Measurements from ENCODE around the gene KCNQ1.

Gene KCNQ1

DNA sequence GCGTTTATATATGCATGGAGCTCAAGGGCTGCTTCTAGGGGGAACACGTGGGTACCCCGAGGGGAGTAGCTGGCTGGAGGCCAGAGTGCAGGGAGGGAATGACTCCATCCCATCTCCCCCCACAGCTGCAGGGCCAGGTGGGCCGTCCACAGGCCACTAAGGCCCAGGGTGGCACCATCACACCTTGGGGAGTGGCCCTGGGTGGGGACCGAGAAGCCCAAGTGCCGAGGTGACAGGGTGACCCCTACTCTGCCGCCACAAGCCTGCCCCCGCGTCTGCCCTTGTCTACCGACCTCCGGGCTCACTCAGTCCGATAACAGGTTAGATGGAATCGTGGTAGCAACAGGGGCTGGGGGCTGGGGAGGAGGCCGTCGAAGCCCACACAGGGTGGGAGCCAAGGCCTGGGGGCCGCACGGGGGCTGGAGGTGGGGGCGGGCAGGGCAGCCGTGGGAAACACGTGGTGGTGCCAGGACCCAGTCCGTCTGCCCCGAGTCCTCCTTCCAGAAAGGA is 129.3 kb downstream of the KCNQ1 start:
- DNase-seq: no peak

DNA sequence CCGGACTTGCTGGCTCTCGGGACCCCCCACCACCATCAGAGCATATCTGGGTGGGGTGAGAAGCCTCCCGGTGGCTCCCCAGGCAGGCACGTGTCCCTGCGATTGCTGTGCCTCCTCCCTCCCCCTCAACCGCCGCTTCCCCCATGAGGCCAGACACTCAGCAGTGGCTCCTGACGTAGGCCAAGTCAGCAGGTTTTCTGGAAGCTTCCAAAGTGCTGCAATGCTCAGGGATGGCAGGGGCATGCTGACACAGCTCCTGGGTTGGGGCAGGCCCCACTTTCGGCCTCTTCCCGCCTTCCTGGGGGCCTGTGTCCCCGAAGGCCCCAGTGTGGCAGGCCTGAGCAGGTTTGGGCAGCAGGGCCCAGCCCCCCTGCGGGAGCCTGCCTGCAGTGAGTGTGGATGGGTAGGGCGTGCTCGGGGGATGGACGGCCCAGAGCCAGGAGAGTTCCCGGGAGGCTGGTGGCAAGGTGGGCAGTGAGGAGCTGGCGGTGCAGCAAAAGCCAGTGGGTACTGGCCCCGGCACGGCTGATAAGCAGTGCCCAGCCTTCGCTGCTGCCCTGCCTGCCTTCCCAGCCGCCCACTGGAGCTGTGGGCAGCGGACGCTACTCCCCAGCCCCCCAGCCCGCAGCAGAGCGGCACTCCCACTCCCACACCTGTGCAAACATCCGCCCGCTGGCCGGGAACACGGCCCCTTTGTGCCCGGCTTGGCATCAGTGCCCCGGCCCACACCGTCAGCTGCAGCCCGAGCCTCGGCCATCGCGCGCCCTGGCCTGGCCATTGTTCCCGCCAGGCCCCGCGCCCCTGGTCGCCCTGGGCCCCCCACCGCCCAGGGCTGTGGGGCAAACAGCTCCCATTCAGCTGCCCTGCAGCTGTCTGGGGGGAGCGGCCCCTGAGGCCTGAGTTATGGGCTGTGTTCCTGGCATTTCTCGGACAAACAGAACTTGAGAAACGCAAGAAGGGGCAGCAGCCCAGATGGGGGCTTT is 130.0 kb downstream of the KCNQ1 start:
- DNase-seq: no peak

DNA sequence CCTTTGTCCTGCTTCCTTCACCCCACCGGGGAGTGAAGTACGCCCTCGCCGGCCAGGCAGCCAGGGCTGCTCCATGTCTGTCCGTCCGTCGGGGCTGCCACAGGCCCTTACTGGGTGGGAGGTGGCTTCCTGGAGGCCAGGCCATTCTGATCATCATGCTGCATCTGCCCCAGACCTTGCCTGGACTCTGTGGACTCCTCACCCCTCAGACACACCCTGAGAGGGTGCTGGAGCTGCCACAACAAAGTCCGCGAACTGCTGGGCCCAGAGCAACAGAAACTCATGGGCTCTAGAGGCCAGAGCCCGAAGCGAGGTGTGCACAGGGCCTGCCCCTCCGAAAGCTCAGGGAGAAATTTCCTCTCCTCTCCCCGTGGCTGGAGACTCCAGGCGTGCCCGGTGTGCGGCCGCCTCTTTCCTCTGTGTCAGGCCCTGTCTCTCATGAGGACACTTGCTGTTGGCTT is 130.8 kb downstream of the KCNQ1 start:
- DNase-seq: no peak

DNA sequence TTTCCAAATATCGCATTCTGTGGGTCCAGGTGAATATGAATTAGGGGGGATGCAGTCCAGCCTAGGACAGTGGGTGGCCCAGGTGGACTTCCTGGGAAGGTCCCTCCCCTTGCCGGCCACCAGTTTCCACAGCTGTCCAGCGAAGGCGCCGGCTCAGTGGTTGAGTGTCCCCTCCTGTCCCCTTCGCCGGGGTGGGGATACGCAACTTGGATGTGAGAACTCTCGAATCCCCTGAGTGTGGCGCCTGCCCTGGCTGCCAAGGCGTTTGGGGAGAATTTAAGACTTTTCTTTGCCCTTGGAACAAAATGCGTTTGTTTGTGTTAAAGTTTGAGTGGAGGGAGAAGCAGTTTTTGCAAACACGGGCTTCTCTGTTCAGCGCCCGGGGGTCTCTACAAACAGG is 131.3 kb downstream of the KCNQ1 start:
- DNase-seq: no peak

DNA sequence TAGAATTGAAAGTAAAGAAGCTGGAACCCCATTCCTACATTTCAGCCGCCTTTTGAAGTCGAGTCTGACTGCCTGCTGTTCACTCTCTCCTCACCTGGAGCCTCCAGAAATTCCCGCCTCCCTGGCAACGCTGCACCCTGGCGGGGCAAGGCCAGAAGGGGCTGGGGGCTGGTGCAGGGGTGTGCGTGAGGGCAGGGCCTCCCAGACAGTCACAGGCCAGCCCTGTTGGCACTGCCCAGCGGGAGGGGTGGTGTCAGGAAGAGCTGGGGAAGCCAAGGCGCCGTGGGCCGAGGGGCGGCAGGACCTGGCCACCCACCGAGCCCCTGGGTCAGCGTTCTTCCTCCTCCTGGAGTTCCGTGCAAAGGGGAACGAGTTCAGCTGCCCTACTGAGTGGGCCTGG is 131.7 kb downstream of the KCNQ1 start:
- DNase-seq: no peak

DNA sequence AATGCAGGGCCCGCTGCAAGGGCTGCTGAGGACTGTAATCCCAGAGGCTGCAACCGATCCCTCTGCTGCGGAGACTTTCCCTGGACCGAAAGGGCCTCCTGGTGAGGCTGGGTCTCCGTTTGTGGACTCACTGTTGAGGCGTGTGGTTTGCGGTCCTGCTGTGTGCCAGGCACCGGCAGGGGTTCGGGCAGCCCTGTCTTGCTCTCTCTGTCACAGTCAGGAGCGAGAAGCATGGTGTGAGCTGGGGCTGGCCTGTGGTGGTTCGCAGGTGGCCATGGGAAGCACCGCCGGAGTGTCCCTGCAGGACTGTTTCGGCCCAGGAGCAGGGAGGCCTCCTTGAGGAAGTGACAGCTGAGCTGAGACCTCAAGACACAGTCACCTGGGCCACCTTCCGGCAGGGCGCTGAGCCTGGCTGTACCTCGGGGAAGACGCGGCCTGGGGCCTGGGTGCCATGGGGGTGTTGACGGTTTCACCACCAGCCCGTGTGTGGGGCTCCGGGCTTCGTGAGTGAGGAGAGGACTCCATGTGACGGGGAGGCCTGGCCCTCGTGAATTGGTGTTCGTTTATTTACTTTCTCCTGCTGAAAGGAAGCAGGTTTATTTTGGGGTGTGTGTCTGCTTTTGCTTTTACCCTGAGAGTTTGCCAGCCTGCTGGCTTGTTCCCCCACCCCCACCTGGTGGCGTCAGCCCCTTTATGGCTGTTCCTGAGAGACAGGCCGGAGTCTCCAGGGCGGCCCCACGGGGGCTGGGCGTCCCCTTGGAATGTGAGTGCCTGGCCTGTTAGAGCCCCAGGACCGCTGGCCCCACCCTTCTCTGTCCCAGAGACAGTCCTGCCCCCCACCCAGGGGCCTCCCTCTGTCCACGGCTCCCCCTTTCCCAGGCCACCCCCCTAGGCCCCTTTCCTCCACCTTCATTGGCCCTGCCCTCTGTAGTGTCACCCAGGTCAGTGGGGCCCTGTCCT is 132.5 kb downstream of the KCNQ1 start:
- no peak for DNase-seq

DNA sequence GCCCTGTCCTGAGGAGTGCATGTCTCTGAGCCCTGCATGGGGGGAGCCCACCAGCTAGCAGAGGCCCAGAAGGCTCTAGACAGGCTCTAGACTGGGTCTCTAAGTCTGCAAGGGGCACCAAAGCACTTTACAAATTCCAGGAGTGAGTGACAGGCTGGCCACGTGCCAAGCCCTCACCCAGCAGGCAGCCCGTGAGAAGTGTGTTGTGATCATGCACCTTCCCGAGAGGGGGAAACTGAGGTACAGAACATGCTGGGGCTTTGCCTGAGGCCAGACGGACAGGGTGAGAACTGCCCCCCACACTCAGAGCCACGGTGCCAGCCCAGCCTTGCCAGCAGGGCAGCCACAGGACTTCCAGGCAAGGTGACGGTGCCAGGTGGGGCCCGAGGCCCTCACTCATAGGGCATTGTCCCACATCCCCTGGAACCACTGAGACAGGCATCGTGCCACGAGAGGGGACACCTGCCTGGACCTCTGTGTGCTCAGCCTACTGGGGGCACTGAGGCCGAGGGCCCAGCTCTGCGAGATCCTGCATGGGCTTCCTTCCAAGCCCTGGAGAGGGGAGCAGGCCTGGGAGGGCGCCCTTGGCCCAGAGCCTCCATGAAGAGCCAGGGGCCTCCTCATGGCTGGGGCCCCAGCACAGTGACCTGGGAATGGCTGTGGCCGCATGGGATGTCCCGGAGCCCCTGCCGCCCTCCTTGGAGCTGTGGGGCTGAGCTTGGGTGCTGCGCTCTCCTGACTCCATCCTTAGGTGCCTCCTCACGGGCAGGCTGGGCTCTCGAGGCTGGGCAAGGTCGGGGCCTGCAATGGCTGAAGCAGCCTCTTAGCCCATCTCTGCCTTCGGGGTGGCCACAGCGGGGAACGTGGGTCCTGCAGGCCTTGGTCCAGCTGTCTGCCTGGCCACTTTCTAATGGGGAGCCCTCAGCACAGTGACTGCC is 133.5 kb downstream of the KCNQ1 start:
- DNase-seq: no peak

DNA sequence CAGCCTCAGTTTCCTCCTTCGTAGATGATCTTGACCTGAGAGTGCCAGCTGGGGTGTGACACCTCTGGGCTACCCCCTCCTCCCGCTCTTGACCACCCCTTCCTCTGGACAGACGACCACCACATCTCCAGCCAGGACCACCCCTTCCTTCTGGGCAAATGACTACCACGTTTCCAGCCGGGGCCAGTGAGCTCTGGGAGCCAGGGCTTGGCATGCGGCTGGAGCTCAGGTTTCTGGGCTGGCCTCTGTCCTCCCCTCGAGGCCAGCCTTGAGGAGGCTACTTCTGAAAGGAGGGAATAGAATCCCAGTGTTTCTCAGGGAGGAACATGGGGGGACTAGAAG is 134.1 kb downstream of the KCNQ1 start:
- DNase-seq: no peak

DNA sequence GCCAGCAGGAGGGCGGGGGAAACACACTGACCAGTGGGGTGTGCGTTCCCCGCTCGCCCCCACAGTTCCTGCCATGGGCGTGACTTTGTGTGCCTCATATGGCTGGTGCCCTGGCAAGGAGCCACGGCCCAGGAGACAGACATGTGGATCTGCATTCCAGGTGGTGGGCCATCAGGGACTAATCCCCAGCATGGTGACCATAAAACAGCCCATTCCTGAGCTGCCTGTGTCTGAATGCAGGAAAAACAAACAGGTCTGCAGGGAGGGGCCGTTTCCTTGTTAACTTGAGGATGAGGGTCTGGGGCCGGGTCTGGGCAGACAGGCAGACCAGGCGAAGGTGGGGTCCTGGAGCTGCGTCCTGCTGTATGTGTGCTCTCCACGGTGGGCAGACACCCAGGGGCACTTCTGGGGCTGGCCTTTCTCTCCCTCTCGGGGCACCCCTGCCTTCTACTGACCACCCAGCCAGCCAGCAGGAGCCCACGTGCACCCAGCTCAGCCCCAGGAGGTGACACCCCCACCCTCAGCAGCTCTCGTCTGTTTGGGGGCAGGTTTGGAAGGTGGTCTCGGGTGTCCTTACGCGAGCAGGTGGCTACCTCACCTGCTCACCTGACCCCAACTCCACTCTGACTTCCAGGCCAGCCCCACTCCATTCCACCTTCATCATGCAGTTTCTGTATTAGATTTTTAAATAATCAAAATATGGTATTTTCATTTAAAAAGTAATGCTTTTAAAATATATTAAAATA is 134.7 kb downstream of the KCNQ1 start:
- no peak for DNase-seq

DNA sequence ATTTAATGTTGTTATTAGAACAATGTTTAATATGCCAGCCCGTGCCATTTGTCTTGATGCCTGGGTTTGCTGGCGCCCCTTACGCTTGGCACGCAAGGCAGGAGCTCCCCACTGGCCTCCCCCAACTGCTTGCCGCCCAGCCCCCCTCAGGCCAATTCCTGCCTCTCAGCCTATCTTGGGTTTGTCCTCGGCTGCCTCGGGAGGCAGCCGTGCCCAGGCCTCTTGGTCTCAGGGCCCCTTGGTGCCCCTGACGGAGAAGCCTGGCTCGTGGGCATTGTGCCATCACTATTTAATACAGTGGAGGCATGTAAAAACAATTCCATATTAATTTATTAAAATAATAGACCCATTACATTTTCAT is 135.2 kb downstream of the KCNQ1 start:
- no peak for DNase-seq

DNA sequence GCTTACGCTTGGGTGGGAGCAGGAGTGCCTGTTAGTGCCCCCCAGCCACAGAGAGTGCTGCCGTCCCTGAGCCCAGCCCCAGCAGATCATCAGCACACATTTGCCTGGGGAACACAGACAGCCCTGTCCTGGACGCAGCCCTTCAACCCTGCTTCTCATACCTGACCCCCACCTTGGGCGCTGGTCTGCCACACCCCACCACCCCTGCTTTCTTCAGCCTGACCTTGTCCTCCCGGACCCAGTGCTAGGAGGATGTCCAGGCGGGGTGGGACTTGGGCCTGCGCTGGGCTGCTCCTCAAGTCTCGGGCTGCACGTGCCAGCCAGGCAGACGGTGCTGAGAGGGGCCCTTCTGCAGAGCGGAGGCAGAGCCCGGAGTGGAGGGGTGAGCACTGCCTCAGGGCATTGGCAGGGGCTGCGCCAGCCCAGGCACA is 135.8 kb downstream of the KCNQ1 start:
- DNase-seq: peak; percentile 1

DNA sequence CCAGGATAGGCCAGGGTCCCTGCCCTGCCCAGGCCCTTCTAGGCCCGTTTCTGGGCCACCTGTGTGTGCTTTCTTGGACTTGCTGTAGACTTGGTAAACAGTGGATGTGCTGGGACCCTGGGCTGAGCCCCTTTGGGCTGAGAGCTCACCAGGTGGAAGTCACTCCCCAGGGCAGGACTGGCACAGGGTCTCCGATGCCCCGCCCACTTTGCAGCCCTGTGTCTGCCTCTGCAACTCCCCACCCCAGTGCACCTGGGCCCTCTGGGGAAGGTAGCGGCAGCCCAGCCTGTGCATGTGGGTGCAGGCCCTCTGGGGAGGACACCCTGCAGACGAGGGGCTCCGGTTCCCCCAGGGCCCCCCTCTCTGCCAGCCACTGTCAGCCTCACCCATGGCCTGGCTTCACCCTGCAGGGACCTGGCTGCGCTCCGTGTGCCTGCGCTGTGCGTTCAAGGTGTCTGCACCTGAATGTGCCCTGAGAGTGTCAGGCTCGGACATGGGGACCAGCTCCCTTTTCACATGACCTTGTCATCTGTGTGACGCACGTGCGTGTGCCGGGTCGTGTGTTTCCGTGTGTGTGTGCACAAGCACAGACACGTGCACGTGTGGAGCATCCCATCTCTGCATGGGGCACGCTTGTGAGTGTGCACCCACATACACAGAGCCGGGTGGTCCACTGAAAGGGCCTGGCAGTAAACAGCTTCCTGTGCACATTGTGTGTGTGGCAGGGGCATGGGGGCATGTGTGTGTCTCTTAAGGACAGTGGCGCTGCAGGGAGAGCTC is 136.5 kb downstream of the KCNQ1 start:
- DNase-seq: peak; percentile 1

DNA sequence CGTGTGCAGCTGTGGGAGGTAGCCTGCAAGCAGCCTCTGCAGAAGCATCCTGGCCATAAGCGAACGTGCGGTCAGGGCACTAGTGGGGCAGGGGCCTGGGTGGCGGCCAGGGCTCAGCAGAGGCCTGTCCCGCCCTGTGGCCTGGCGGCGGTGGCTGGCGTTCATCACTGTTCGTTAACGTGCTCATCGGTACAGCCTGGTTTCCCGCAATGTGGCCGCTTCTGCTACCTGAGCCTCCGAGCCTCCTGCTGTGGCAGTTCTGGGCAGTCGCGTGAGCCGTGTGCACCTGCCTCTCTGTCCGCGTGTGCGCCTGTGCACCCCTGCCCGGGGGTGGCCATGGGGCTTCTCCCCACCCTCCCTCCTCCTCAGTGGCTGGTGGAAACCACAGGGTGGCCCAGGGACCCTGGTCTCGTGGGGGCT is 137.1 kb downstream of the KCNQ1 start:
- DNase-seq: peak; percentile 0

DNA sequence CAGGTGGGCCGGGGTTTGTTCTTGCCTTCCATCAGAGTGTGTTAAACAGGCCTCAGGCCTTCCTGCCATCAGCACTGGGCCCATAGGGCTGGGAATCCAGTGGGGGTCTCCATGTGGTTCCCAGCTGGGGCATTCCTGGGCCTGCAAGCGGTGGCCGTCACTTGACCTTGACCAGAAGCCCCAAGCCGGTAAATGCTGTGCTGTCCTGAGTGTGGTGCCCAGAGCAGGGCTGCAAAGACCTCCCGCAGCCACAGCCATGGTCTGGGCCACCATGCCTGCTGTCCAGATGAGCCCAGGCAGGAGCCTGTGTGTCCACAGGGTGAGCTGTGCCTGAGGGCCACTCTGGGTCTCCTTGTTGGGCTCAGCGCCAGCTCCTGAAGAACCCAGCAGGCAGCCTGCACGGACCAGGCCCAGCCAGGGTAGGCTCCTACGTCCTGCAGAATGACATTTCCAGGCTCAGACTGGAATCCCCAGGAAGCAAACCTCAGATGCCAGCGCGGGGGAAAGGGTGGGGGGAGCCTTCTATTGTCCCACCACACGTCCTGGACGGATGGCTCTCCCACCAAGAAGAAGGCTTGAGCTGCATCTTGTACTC is 137.6 kb downstream of the KCNQ1 start:
- DNase-seq: no peak

DNA sequence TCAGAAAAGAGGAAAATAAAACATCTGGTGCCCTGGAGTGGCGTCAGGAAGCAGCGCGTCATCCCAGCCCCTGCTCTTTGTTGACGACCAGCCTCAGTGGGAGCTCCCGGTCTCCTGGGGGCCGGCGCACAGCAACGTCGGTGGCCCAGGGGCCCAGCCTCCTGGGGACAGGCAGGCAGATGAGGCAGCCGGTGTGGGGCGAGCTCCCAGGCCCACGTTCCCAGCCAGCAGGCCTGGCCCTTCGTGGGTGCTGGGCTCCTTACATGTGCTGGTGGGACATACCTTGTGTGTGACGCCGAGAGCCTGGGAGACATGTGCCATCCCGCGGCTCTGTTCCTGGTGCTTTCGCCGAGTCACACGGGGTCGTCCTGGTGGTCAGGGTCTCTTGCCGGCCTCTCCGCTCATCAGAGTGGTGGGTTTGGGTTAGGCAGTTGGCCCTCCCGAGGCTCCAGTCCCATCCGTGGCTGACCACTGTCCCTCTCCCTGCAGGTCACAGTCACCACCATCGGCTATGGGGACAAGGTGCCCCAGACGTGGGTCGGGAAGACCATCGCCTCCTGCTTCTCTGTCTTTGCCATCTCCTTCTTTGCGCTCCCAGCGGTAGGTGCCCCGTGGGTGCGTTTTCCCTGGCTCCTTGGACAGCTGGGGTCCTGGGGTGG is 138.3 kb downstream of the KCNQ1 start:
- DNase-seq: peak; percentile 1

DNA sequence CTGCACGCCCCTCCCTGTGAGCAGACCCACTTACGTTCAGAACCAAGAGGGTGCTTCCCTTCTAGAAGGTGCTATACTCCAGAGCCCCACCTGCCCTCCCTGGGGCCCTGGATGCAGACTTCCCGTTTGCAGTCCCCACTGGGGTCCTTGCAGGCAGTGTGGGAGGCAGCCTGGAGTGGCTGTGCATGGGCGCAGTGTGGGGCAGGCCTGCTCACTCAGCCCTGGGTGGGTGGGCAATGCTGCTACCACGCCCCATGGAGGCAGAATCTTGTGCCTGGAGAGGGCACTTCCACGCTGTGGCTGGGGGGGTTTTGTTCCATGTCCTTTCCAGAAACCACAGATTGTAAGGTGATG is 138.8 kb downstream of the KCNQ1 start:
- DNase-seq: no peak

DNA sequence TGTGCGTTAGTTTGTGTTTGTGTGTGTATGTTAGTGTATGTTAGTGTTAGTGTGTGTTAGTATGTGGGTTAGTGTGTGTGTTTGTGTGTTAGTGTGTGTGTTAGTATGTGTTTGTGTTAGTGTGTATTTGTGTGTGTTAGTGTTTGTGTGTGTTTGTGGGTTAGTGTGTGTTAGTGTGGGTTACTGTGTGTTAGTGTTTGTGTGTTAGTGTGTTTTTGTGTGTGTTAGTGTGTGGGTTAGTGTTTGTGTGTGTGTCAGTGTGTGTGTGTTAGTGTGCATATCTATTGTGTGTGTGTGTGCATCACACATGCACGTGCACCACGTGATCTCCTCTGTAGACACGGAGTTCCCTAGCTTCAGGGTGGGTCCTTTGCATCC is 139.6 kb downstream of the KCNQ1 start:
- no peak for DNase-seq

DNA sequence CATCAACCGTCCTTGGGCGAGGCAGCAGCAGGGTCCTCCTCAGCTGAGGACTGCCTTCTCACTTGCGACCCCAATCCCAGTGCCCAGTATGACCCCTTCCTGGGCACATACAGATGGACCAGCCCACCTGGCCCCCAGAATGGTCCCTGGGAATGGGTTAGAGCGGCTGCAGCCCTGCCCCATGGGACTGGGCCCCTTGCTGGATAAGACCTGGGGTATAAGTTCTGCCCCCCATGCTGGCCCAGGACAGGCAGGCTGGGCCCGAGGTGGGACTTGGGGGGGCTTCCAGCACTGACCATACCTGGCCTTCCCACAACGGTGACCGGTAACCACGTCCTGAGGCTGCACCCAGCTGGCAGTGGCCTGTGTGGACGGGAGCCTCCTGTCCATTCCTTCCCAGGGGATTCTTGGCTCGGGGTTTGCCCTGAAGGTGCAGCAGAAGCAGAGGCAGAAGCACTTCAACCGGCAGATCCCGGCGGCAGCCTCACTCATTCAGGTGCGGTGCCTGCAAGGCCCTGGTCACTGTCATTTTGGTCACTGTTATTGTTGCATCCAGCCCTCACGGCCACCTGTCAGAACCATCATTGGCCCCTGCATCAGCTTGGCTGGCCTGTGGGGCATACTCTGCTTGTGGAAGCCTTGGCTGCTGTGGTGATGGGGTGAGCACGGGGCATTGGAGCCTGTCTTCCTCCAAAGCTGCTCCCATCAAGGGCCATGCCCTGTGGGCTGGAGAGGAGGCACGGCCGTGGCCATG is 140.2 kb downstream of the KCNQ1 start:
- peak; percentile 1 for DNase-seq

DNA sequence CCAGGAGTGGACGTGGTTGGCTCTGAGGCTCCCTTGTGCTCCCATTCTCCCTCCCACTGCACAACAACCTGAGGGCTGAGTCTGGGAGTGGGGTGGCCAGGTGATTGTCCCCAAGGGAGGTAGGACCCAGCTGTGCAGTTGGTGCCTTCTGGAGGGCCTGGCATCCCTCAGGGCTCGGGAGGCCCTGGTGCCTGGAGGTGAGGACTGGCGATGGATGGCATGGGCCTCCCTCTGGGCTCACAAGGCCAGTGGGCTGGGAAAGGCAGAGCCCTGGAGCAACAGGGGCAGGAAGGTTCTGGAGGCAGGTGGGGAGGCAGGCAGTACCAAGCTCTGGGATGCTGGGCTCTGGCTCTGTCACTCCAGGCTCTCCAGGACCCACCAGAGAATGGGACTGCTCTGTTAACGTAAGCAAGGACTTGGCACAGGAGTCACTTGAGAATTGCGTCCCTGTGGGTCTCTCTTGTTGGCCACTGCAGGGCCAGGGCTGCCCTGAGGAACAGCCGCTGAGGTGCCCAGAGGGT is 140.8 kb downstream of the KCNQ1 start:
- no peak for DNase-seq
